Osteoblast (primary cell): ENCODE results near the gene HABP2. TPM values are rescaled to one million over a fixed set of nuclear protein-coding genes. Genes with fewer than 3 reads are reported as not detected.

Source experiments
- DNase-seq: peaks from one replicate; pipeline ENCODE4 v3.0.0; 2011; ENCODE audit warnings: low spot score, mixed read lengths; ENCODE audit not compliant: insufficient read length; ENCODE audit errors: missing footprints
- H2AFZ ChIP-seq: 2 replicates; pipeline ENCODE4 v1.6.0; 2011; ENCODE audit warnings: mild to moderate bottlenecking, low read length
- H3K27ac ChIP-seq: 2 replicates; pipeline ENCODE4 v1.5.1; 2011; ENCODE audit warnings: mild to moderate bottlenecking, low read depth, low read length, moderate library complexity
- H3K27me3 ChIP-seq: 2 replicates; pipeline ENCODE4 v1.6.0; 2012; ENCODE audit warnings: mild to moderate bottlenecking, control low read depth, inconsistent platforms, low read length, moderate library complexity; ENCODE audit not compliant: insufficient read depth
- H3K36me3 ChIP-seq: 2 replicates; pipeline ENCODE4 v1.5.1; 2011; ENCODE audit warnings: mild to moderate bottlenecking, low read length, control low read depth, moderate library complexity; ENCODE audit not compliant: insufficient read depth
- H3K4me1 ChIP-seq: 2 replicates; pipeline ENCODE4 v1.5.1; 2011; ENCODE audit warnings: mild to moderate bottlenecking, low read length, control low read depth, moderate library complexity; ENCODE audit not compliant: insufficient read depth
- H3K4me2 ChIP-seq: 2 replicates; pipeline ENCODE4 v1.6.0; 2011; ENCODE audit warnings: mild to moderate bottlenecking, low read length; ENCODE audit not compliant: insufficient read depth
- H3K4me3 ChIP-seq: fragments of 200-600 bp; sonication (generic); 3 replicates; pipeline ENCODE4 v1.5.1; 2012; ENCODE audit warnings: mild to moderate bottlenecking, low read length, inconsistent platforms; ENCODE audit not compliant: insufficient read depth
- H3K79me2 ChIP-seq: 2 replicates; pipeline ENCODE4 v1.6.0; 2012; ENCODE audit warnings: mild to moderate bottlenecking, low read length, control low read depth, inconsistent platforms; ENCODE audit not compliant: insufficient read depth
- H3K9me3 ChIP-seq: 2 replicates; pipeline ENCODE4 v1.5.1; 2011; ENCODE audit warnings: low read depth, low read length, control low read depth
- H4K20me1 ChIP-seq: 2 replicates; pipeline ENCODE4 v1.6.0; 2012; ENCODE audit warnings: mild to moderate bottlenecking, low read length, control low read depth; ENCODE audit not compliant: insufficient read depth
- total RNA-seq: library from RNA; depleted of rRNA; stranded (reverse); fragments of >200 nt; gene quantifications from 2 replicates; pipeline ENCODE4 v1.2.3, GENCODE V29; 2012
- TF ChIP-seq, protein P1 (sequence below): IDR thresholded peaks from 2 replicates; pipeline ENCODE4 v1.5.1; 2011; ENCODE audit warnings: mild to moderate bottlenecking, low read depth, low read length, moderate library complexity; ENCODE audit errors: extremely low read depth

HABP2 gene
- total RNA-seq, 1 donor = not detected

DNA sequence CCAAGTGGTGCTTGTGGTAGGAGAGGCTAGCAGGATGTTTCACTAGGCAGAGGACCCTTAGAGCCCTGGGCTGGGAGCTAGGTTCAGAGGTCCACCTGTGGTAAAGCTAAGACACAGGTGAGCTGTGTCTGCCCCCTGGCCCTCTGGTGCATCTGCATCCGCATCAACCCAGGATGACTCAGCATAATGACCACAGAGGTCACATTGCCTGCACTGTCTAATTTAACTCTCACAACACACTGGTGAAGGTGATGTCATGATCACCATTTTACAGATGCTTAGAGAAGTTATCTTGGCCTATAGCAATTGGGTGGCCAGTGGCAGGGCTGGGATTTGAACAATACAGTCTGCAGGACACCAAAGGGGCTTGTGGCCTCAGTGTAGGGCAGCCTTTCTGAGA, 33.1 kb downstream of the HABP2 start:
- Histone ChIP-seq H3K79me2 (no peaks in the 10 kb centered on the region), H2AFZ (no peak overlapping the region), H3K9me3 (no peaks in the 10 kb centered on the region), H3K27me3 (no peaks in the 10 kb centered on the region), H3K27ac (no peak overlapping the region), H3K36me3 (no peaks in the 10 kb centered on the region), H3K4me2 (no peak overlapping the region), H3K4me3 (no peak overlapping the region), H3K4me1 (no peaks in the 10 kb centered on the region), H4K20me1 (no peaks in the 10 kb centered on the region)
- DNase-seq = no peak
- TF ChIP-seq, protein P1, sequence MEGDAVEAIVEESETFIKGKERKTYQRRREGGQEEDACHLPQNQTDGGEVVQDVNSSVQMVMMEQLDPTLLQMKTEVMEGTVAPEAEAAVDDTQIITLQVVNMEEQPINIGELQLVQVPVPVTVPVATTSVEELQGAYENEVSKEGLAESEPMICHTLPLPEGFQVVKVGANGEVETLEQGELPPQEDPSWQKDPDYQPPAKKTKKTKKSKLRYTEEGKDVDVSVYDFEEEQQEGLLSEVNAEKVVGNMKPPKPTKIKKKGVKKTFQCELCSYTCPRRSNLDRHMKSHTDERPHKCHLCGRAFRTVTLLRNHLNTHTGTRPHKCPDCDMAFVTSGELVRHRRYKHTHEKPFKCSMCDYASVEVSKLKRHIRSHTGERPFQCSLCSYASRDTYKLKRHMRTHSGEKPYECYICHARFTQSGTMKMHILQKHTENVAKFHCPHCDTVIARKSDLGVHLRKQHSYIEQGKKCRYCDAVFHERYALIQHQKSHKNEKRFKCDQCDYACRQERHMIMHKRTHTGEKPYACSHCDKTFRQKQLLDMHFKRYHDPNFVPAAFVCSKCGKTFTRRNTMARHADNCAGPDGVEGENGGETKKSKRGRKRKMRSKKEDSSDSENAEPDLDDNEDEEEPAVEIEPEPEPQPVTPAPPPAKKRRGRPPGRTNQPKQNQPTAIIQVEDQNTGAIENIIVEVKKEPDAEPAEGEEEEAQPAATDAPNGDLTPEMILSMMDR = no peak

DNA sequence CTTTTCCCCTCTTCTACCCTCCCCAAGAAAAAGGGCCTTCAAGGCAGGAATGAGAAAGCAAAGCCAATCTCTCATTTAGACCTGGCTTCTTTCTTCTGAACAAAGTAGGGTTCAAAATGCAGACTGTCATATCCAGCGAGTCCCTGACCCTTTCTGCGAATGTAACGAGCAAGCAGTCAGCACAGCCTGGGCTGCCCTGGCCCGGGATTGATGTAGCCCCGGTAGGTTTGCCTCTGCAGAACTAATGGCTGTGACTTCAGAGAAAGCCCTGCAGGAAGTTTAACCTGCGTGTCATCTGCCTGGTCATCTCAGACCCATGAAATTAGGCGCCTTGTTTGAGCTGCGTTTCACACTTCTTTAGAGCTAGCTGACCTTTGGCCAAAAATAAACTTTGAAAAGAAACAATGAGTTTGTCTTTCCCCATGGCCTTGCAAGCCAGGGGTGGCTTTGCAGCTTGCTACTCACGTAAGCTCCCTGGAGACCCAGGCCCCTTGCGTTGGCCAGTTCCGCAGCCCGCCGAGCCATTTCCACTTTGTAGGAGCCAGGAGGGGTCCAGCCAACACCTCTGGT, 36.4 kb downstream of the HABP2 start:
- TF ChIP-seq, protein P1 = no peak
- no peaks in the 10 kb centered on the region for H3K79me2 ChIP-seq
- no peak overlapping the region for H3K27ac ChIP-seq
- H2AFZ ChIP-seq = no peak overlapping the region
- no peaks in the 10 kb centered on the region for H3K36me3 ChIP-seq
- no peaks in the 10 kb centered on the region for H4K20me1 ChIP-seq
- no peak overlapping the region for H3K4me3 ChIP-seq
- H3K4me2 ChIP-seq = no peak overlapping the region
- no peaks in the 10 kb centered on the region for H3K9me3 ChIP-seq
- H3K4me1 ChIP-seq = no peaks in the 10 kb centered on the region
- no peak for DNase-seq
- H3K27me3 ChIP-seq = no peaks in the 10 kb centered on the region

DNA sequence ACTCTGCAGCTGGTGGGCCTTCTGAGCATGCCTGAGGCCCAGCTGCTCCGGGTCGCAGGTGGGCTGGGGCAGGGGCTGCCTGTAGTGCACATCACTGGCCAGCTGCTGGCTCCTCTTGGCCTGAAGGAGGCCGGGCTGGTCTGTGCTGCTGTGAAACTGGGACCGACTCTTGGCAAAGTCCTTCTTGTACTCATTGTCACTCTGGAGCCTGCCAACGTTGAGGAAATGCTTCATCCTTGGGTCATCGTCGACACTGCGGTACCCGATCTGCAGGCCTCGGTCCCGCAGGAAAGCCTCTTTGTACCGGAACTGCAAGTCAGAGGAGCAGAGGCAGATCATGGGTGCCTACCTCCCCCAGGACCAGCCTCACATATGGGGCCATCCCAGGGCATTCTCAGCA, 37.7 kb downstream of the HABP2 start:
- H3K27me3 ChIP-seq = no peaks in the 10 kb centered on the region
- H3K4me2 ChIP-seq = no peak overlapping the region
- H3K79me2 ChIP-seq = no peaks in the 10 kb centered on the region
- no peaks in the 10 kb centered on the region for H4K20me1 ChIP-seq
- TF ChIP-seq, protein P1 = no peak
- no peaks in the 10 kb centered on the region for H3K9me3 ChIP-seq
- no peak overlapping the region for H2AFZ ChIP-seq
- no peak for DNase-seq
- H3K27ac ChIP-seq = no peak overlapping the region
- H3K4me1 ChIP-seq = no peaks in the 10 kb centered on the region
- no peak overlapping the region for H3K4me3 ChIP-seq
- H3K36me3 ChIP-seq = no peaks in the 10 kb centered on the region

DNA sequence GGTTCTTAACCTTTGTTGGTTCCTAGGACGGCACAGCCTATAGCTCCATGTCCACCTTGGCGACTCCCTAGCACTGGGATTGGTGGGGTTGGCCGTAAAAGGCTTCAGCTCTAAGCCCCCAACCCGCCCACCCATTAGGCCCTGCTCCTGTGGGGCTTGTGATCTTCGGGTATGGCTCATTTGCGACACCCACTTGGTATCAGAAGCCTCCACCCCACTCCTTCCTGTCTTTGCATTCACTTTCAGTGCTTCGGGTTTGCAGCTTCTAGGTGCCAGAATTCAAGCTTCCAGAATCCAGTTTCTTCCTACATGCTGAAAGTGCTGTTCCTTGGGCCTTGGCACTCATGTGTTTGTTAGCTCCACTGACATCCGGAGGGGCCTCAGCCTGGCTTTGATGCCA, 39.5 kb downstream of the HABP2 start:
- Histone ChIP-seq H3K27me3 (no peaks in the 10 kb centered on the region), H3K27ac (no peak overlapping the region), H2AFZ (no peak overlapping the region), H3K79me2 (no peaks in the 10 kb centered on the region), H3K9me3 (no peaks in the 10 kb centered on the region), H3K4me2 (no peak overlapping the region), H4K20me1 (no peaks in the 10 kb centered on the region), H3K36me3 (no peaks in the 10 kb centered on the region), H3K4me1 (no peaks in the 10 kb centered on the region), H3K4me3 (no peak overlapping the region)
- DNase-seq = no peak
- TF ChIP-seq, protein P1 = no peak
